NOMO-1 treated with dmso at 0.1 percent for 144 hours (cell line): ENCODE measurements around the gene SLC41A3.
"Not testable (repeated sequence)": the region's sequence is repeated elsewhere in the genome, so short reads cannot be mapped to it uniquely, and the experiment has no call there.

Source experiments
- DNase-seq: peaks from one replicate; lab custom pipeline; 2025; ENCODE audit not compliant: unreplicated experiment; lab: John Stamatoyannopoulos, UW

The SLC41A3 gene

GRCh38 chr3:126107203-126107939 is 23.4 kb upstream of the SLC41A3 start:
- no peak for DNase-seq

GRCh38 chr3:126106336-126107202 is 22.6 kb upstream of the SLC41A3 start:
- no peak for DNase-seq

- no peak for DNase-seq
Observed at GRCh38 chr3:126105691-126106187, 21.8 kb upstream of the SLC41A3 start.

GRCh38 chr3:126104742-126105605 is 21.1 kb upstream of the SLC41A3 start:
- DNase-seq: no peak

GRCh38 chr3:126104028-126104635 is 20.2 kb upstream of the SLC41A3 start:
- no peak for DNase-seq

- DNase-seq: no peak
Observed at GRCh38 chr3:126103121-126104027, 19.4 kb upstream of the SLC41A3 start.

- no peak for DNase-seq
Observed at GRCh38 chr3:126102530-126102951, 18.6 kb upstream of the SLC41A3 start.

- no peak for DNase-seq
Observed at GRCh38 chr3:126102011-126102410, 18.1 kb upstream of the SLC41A3 start.

GRCh38 chr3:126101521-126101982 is 17.6 kb upstream of the SLC41A3 start:
- no peak for DNase-seq

- DNase-seq: no peak
Observed at GRCh38 chr3:126100634-126101301, 16.8 kb upstream of the SLC41A3 start.

- no peak for DNase-seq
Observed at GRCh38 chr3:126100269-126100633, 16.3 kb upstream of the SLC41A3 start.

GRCh38 chr3:126098391-126098858 is 14.5 kb upstream of the SLC41A3 start:
- no peak for DNase-seq

- no peak for DNase-seq
Observed at GRCh38 chr3:126097801-126098200, 13.9 kb upstream of the SLC41A3 start.

- DNase-seq: not testable (repeated sequence)
Observed at GRCh38 chr3:126096274-126096673, 12.3 kb upstream of the SLC41A3 start.

GRCh38 chr3:126092128-126092527 is 8.2 kb upstream of the SLC41A3 start:
- DNase-seq: not testable (repeated sequence)

GRCh38 chr3:126087552-126088175 is 3.7 kb upstream of the SLC41A3 start:
- DNase-seq: no peak

- no peak for DNase-seq
Observed at GRCh38 chr3:126085841-126086240, 1.9 kb upstream of the SLC41A3 start.

- DNase-seq: no peak
Observed at GRCh38 chr3:126085276-126085675, 1.4 kb upstream of the SLC41A3 start.
